ENCODE data around the gene TMEM200A.

GRCh38 chr6:130434174-130434873, 68.5 kb downstream of the TMEM200A start:
- TF ChIP-seq, protein P1, sequence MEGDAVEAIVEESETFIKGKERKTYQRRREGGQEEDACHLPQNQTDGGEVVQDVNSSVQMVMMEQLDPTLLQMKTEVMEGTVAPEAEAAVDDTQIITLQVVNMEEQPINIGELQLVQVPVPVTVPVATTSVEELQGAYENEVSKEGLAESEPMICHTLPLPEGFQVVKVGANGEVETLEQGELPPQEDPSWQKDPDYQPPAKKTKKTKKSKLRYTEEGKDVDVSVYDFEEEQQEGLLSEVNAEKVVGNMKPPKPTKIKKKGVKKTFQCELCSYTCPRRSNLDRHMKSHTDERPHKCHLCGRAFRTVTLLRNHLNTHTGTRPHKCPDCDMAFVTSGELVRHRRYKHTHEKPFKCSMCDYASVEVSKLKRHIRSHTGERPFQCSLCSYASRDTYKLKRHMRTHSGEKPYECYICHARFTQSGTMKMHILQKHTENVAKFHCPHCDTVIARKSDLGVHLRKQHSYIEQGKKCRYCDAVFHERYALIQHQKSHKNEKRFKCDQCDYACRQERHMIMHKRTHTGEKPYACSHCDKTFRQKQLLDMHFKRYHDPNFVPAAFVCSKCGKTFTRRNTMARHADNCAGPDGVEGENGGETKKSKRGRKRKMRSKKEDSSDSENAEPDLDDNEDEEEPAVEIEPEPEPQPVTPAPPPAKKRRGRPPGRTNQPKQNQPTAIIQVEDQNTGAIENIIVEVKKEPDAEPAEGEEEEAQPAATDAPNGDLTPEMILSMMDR (IDR thresholded peaks at IDR 0.05 in 8 of 11, conservative IDR thresholded peaks at IDR 0.05 in 3 of 11), result no peak
- TF ChIP-seq POLR2AphosphoS5 (IDR thresholded peaks at IDR 0.05) (no peak), POLR2A (IDR thresholded peaks at IDR 0.05) (no peak)

Data from spleen (tissue), 7 donors.